GM19438 (cell line): ENCODE data around the gene WDR86.

ENCODE experiments used
- ATAC-seq: cut with Tn5 transposase; IDR thresholded peaks from one replicate; pipeline ENCODE4 v1.9.1; 2021; ENCODE audit warnings: low read depth; ENCODE audit not compliant: unreplicated experiment

The WDR86 gene

GRCh38 chr7:151381348-151382078 lies 28.3 kb downstream of the WDR86 start:
- no peak for ATAC-seq

DNA sequence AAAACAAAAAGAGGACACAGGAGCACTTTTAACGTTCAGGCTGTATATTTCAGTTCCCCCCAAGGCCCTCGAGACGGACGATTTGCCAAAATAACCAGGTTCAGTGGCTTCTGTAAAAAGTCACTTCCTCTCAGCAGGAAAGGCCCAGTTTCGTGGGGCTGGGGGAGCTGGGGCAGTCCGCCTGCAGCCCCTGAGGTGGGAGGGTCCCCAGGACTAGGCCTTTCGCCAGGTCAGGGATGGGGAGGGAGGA lies 28.8 kb downstream of the WDR86 start:
- ATAC-seq, result no peak

- no peak for ATAC-seq
These were observed 29.4 kb downstream of the WDR86 start for GRCh38 chr7:151380199-151381097.

DNA sequence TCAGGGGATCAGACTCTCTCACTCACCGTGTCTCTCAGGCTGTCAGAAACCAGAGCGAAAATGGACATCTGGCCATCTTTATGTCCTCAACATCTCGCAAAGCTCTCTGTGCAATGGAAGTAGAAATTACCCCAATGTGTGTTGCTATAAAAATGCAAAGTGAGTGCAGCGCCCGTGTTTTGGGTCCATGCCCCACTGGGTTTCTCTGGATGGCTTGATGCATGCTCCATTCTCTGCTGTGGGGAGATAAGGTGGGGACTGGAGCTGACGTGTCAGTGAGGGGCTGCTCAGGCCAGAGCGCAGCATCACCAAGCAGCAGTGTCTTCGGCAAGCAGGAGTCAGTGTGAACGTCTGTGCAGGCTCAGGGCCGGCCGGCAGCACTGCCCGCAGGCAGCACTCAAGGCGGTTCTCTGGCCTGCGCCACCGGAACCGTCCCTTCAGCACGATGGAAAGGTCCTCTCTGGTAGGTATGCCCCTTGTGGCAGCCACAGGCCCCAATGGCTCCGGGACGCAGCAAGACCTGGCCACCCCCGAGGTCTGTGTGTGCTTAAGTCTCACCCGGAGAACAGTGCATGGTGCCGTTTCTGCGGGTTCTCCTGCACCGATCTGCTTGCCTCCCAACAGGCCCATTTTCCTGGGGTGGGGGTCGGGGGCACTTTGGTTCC lies 30.2 kb downstream of the WDR86 start:
- ATAC-seq, result no peak

GRCh38 chr7:151379193-151379520 lies 30.7 kb downstream of the WDR86 start:
- no peak for ATAC-seq

- no peak for ATAC-seq
These were observed 31.2 kb downstream of the WDR86 start for GRCh38 chr7:151378496-151379192.

DNA sequence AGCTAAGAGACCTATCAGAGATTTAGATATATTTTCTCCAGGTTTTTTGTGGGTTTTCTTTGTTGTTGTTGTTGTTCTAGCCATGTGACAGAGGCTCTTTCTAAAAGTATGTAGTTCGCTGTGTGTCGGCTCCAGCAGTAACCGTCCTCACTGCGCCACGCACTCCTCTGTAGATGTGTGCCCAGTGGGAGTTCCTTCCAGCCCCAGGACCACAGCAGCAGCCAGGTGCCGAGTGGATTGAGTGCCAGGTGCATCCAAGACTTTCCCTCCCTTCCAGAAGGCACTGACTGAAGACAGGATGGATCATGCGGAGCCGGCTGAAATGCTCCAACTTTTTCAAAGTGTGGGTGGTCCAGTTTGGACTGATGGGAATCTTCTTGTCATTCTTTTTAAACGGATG lies 31.8 kb downstream of the WDR86 start:
- no peak for ATAC-seq

DNA sequence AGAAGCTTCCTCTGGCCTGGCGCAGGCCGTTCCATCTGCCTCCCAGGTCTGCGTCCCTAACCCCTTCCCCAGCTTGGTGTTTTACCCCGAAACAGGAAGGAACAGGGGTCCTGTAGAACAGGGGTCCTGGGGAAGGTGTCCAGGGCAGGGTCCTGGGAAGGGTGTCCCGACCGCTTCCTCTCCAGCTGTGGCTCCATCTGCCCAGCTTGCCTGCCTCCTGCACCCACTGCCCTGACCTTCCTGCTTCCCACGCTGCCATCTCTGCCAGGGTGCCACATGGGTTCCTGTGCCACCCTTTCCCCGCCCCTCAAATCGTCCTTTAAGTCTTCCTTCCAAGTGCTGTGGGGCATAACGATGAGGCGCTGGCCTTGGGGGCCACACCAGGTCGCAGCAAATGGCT lies 32.4 kb downstream of the WDR86 start:
- no peak for ATAC-seq

DNA sequence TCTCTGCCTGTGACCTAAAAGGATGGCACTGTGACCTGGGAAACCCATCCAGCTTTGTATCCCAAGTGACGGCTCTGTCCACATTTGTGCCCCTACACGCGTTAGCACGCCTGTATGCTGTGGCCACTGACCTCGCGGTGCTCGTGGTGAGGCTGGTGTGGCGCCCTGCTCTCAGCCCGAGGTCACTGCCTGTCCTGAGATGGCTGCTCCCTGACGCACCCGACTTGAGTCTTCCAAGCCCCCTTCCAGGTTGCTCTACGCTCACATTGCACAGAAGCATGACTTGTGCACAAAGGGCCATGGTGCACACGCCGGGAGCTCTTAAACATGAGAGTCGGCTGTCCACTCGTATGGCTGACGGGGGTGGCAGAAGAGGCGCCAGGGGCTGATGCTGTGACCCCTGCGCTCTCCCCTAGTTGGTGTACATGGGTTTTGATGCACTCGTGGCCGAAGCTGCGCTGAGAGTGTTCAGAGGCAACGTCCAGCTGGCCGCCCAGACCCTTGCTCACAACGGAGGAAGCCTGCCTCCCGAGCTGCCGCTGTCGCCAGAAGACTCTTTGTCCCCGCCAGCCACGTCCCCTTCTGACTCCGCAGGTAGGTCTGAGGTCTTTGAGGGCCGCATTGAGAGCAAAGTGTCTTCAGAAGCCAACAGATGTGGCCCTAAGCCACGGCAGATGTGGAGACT lies 33.5 kb downstream of the WDR86 start:
- ATAC-seq, result no peak

- no peak for ATAC-seq
These were observed 34.2 kb downstream of the WDR86 start for GRCh38 chr7:151375530-151376217.

DNA sequence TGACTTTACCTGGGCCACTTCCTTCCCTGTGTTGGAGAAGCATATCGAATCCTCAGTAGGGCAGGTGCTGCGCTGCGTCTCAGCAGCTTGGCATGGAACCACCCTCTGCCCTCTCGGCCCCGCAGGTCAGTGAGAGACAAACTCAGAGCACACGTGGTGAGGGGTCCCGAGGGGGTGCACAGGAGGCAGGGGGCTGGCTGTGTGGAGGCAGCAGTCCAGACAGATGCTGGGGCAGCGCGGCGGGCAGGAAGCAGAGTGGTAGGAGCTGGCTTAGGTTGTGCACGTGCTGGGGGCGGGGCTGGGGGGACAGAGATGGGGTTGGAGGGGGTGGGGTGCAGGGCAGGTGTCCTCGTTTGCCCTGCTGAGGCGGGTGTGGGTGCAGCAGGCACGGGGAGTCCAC lies 35.1 kb downstream of the WDR86 start:
- no peak for ATAC-seq

DNA sequence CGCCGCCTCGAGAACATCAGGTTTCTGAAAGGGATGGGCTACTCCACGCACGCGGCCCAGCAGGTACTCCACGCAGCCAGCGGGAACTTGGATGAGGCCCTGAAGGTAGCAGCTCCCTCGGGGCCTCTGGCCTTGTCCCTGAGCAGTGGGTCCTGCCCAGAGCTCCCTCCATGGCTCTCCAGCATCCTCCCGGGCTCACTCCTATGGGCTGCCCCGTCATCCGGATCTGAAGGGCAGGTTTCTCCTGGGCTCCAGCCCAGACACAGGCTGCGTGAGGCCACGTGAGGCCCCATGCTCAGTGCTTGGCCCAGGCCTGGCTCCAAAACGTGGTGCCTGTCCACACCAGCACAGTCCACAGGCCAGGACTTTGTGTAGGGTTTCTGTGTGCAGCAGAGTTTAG lies 35.7 kb downstream of the WDR86 start:
- ATAC-seq, result no peak

DNA sequence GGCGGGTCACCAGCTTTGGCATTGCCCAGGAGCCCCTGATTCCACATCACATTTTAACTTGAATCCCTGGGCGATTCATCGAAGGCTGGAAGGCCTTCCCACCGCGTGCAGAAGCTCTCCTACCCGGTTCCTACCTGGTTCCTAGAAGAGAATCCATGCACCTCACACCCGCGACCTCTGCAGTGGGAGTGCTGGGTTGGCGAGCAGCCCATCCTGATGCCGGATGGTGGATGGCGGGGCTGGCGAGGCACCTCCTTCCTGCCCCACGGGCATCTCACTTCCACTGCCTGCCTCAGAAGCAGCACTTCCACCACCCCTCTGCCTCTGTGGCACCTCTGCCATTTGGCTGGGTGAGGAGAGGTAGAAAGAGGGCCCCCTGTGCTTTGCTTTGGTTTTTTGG lies 36.2 kb downstream of the WDR86 start:
- no peak for ATAC-seq

DNA sequence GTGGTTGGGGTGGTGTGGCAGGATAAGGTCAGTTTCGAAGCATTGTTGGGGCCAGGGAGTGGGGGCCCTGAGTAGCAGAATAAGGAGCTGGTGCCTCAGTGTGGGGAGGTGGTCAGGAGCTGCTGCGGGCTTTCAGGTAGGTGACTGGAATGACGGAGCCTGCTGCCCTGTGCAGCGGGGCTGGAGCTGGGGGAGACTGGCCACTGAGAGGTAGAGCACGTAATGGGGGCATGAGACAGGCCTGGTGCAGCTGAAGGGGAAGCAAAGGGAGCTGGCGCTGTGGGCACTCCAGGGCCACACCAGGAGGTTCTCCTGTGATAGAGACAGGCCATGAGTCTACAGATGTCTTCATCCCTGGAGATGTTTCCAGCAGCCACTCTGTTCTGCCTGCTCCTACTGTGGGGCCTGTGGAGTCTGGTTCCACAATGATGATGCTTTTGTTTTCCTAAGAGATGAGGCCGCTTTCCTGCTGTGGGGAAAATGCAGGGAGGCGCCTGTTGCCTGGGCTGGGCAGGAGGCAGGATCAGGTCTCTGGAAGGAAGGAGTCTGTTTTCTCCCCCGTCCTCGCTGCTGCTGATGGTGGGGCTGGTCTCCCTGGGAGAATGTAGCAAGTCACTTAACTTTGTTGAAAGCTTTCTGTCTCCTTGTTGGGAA lies 37.1 kb downstream of the WDR86 start:
- ATAC-seq, result no peak

GRCh38 chr7:151371266-151371665 lies 38.6 kb downstream of the WDR86 start:
- no peak for ATAC-seq

DNA sequence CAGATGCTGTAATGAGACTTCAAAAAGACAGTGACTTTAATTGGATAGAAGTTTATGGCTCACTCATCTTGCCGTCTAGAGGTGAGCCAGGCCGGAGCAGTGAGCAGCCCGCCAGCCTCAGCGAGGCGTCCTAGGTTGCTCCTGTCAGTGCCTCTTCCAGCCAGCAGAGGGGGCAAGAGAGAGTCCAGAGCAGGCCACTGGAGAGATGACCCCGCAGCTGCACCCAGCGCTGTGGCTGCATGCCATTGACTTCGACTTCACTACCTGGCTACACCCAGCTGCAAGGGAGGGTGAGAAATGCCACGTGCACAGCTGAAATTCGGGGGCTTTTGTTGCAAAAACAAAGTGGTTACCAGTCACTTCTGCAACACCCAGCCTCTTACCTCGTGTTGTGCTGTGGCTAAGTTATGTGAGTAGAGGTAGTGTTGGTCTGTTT lies 41.7 kb downstream of the WDR86 start:
- ATAC-seq, result peak; percentile 100

- no peak for ATAC-seq
These were observed 42.6 kb downstream of the WDR86 start for GRCh38 chr7:151367284-151367683.

DNA sequence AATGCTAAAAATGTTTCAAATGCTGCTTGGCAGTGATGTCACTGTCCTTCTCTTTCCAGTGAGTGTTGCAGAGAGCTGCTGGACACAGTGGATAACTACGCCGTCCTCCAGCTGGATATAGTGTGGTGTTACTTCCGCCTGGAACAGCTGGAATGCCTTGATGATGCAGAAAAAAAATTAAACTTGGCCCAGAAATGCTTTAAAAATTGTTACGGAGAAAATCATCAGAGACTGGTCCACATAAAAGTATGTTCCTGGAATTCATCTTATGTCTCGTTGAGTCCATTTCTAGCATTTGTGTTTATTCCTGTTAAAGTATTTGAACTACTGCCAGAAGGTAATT lies 43.0 kb downstream of the WDR86 start:
- no peak for ATAC-seq

DNA sequence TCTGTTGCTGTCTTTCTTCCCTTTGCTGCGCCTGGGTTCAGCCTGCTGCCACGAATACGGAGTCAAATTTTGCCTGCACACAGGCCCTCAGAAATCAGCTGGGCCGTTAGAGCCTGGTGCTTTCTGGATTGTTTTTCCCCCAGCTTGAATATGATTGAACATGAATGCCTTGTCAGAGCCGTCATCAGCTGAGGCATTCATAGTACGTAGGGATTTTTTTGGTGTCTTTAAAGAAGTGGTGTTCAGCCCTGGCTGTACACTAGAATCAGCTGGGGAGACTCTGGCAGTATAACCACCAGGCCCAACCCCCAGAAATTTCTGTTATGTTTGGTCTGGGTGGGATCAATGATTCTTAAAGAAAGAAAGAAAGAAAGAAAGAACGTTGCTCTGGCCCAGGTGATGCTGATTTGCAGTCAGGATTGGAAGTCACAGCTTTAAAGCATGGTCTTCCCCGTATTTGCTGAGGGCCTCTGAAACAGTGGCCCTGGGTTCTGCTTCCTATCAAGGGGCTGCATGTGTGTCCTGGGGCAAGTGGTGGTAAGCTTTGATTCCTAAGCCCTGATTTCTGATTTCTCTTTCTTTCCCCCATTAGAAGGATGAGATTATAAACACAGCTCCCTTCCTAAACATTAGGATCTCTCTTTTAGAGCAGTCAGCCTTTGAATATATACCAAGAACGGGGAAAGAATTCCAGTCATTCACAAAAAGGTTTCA lies 43.5 kb downstream of the WDR86 start:
- ATAC-seq, result no peak
